B cell (primary cell): Measurements from ENCODE around the gene GRB10.

Experiments used
- EZH2 ChIP-seq: IDR thresholded peaks from 2 replicates; pipeline ENCODE4 v1.6.1; 2012; ENCODE audit warnings: borderline replicate concordance, low read depth, mild to moderate bottlenecking, moderate library complexity, low read length; ENCODE audit not compliant: insufficient read depth, poor library complexity, severe bottlenecking
- TF ChIP-seq, protein P1 (sequence below): fragments of 200-600 bp; IDR thresholded peaks from one replicate; pipeline ENCODE4 v1.8.0; 2022; ENCODE audit warnings: antibody characterized with exemption, mild to moderate bottlenecking

- TF ChIP-seq, protein P1, sequence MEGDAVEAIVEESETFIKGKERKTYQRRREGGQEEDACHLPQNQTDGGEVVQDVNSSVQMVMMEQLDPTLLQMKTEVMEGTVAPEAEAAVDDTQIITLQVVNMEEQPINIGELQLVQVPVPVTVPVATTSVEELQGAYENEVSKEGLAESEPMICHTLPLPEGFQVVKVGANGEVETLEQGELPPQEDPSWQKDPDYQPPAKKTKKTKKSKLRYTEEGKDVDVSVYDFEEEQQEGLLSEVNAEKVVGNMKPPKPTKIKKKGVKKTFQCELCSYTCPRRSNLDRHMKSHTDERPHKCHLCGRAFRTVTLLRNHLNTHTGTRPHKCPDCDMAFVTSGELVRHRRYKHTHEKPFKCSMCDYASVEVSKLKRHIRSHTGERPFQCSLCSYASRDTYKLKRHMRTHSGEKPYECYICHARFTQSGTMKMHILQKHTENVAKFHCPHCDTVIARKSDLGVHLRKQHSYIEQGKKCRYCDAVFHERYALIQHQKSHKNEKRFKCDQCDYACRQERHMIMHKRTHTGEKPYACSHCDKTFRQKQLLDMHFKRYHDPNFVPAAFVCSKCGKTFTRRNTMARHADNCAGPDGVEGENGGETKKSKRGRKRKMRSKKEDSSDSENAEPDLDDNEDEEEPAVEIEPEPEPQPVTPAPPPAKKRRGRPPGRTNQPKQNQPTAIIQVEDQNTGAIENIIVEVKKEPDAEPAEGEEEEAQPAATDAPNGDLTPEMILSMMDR: no peak
- no peak for TF ChIP-seq EZH2
These were observed 40.3 kb downstream of the GRB10 start for GRCh38 chr7:50742401-50742800.
